ENCODE data around the gene SPOP.

SPOP gene

DNA sequence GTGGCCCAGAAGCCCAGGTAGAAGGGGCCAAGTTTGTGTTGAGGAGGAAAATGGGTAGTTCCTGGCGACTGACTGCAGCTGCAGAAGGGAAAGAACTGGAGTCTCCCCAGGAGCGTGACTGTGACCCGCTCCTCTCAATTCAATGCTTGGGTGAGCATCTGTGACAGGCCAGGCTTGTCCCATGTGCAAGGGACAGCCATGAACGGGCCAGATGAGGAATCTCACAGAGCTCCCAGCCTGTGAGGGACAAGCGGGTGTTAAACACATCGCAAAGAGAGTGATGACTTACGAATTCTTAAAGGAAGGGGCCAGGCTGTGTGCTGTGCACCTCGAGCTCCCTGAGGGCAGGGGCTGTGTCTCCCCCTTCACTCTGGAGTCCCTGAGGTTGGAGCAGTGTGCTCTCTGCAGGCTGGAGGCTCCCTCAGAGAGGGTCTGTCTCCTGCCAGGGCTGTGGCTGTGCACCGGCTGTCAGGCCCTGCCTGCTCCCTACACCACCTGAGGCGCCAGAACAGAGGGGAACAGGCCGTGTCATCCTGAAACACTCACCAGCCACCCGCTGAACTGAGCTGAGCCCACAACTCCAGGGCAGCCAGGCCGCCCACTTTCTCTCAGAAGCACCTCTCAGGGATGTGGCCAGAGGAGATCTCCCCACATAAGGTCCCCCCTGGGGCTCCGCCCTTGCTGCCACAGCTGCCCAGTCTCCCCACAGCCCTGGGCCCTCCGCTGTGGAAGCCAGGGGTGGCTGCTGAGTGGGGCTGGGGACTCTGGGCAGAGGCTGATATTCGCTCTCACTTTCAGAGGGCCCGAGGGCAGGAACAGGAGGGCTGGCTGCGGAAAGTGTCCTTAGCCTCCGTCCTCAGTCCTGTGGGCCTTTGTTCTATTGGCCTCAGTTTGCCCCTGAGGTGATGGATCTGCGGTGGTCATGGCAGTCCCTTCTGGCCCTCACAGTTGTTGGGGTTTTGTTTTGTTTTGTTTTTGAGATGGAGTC, 127.9 kb downstream of the SPOP start:
- no peak for DNase-seq (ENCODE audit: low read depth)

DNA sequence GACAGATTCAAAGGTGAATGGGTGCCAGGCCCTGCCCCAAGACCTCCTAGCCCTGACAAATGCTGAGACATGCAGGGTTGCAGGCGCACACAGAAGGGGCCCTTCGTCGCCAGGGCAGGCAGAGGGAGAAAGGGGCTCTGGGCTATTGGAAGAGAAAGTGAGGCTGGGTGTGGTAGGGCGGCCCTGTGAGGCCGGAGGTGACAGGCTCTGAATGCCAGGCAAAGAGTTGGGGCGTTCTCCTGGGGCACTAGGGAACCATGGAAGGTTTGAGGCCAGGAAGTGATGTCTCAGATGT, 128.6 kb downstream of the SPOP start:
- DNase-seq (ENCODE audit: low read depth), result no peak
